Activated T-helper 1 cell treated with anti-CD3 and anti-CD28 coated beads, Interleukin-2, amount 50 U/mL, for 16 hours (primary cell): ENCODE results near the gene SGTB.
A peak's percentile ranks its signal among the peaks of the same experiment; 100 is the strongest.
"Not testable (repeated sequence)": the region's sequence is repeated elsewhere in the genome, so short reads cannot be mapped to it uniquely, and the experiment has no call there.

Experiments
- DNase-seq, 2 donors: peaks; one replicate each; pipeline ENCODE4 v3.0.0-alpha.2; 2020; ENCODE audit warnings: low read depth in 1 of 2, low spot score in 1 of 2

SGTB gene

GRCh38 chr5:65672796-65673195, 49.1 kb downstream of the SGTB start:
- no peak for DNase-seq

DNA sequence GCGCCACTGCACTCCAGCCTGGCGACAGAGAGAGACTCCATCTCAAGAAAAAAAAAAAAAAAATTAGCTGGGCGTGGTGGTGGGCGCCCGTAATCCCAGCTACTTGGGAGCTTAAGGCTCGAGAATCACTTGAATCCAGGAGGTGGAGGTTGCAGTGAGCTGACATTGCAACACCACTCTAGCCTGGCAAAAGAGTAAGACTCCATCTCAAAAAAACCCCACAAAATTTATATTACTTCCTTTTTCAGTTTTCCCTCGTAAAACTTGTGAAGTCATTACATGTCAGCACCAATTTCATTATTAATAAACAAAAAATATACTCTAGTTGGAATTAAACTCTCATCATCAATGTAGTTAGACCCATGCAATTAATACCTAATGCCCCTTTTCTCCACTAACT, 53.2 kb downstream of the SGTB start:
- DNase-seq, result no peak

DNA sequence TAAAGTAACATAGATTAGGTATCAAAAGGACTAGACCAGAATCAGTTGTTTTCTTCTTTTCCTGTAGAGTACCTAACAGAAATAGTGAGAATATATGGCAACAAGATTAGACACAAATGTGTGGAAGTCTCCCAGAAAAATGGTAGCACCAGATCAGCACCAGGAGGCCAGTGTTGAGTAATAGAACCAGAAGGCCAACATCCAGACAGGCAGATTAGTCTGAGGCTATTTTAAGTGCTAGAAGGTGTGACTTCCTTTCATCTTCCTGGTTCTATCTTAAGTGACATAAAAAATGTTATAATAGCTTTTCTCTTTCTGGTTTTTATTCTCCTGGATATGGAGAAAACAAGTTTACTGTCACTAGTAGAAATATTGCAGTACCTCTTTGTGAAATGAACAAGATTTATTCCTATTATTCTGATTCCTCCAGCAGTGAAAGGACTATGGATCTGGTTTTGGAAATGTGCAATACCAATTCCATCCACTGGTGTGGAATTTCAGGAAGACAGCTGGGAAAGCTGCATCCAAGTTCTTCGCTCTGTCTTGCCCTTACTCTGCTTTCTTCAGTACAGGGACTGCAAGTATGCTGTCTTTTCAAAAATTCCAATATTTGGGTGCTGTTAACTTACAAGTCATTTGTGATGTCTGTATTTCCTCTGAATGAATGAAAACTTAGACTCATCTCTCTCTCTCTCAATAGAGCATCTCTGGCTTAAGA, 57.9 kb downstream of the SGTB start:
- DNase-seq, result no peak

GRCh38 chr5:65654713-65655112, 67.2 kb downstream of the SGTB start:
- DNase-seq, result no peak

- no peak for DNase-seq
Measured at GRCh38 chr5:65651144-65651543, 70.8 kb downstream of the SGTB start.

- no peak for DNase-seq
Measured at GRCh38 chr5:65647941-65648340, 74.0 kb downstream of the SGTB start.

- DNase-seq, result no peak
Measured at GRCh38 chr5:65646938-65647337, 75.0 kb downstream of the SGTB start.

DNA sequence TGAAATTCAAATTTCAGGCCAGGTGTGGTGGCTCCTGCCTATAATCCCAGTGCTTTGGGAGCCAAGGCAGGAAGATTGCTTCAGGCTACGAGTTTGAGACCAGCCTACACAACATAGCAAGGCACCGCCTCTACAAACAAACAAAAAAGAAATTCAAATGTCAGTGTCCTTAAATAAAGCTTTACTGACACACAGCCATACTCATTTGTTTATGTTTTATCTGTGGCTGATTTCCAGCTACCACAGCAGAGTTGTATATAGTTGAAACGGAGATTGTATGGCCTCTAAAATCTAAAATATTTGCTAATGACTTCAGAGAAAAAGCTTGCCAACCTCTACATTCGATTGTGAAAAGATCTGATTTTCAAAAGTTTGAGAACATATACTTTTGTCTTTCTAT, 81.7 kb downstream of the SGTB start:
- DNase-seq, result no peak

DNA sequence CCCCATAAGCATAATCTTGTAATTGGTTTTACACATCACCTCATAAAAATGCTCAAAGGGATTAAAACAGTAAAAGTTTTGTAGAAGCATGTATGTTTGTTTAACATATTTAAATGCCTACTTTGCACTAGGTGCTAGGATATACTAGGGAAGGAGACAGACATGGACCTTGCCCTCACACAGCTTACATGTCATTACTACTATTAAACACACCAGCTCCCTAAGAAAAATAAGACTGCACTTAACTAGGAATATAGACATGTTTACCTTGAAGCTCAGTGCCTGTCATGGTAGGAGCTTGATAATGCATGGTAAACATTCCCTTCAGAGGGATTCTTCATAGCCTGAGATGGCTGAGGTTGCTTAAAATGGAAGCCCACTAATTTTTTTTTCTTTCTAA, 90.9 kb downstream of the SGTB start:
- DNase-seq, result no peak

- DNase-seq, result no peak
Measured at GRCh38 chr5:65625743-65626142, 96.2 kb downstream of the SGTB start.

DNA sequence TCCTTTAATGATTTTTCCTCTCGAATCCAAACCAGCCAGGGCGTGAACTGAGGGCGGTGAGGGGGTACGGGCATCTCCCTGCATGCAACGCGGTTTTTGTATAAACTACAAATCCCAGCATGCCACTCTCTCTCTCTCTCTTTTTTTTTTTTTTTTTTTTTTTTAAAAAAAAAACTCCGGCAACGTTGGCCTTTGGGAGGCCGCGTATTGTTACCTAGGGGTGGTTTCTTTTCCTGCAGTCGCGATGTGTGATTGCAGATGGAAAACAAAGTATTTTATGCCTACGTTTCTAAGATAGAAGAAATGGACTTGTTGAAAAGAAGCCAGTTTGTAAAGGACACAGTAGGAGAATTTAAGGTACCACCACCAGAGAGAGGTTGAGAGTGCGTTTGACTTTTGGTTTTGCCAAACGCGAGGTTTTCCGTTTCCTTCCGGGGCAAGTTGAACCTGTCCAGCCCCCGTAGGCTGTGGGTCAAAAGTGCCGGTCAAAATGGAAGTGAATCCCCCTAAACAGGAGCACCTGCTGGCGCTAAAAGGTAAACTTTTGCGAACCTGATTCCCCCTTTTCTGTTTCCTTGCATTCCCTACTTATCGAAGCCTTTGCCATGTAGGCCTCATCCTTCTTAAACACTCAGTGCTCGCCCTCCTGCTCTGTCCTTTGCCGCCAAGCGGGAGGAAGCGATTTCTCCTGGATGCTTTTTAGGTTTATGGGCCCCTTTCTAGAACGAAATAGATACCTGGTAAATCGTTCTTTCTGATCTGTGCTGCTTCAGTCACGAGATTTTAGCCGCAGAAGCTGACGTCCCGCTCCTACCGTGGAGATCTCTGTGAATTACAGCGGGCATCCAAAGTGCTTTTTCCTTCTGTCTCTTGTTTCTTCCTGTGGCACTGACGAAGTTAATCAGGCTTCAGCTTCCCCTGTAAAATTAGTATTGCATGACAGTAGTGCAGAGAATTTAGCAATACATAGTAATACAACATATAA, 97.0 kb downstream of the SGTB start, which contains the start of the genes SHLD3 and TRAPPC13:
TSS of gene SHLD3 (plus strand) at position 457 of the 985 bp plus-strand sequence. CDS start 4,561 bp downstream, outside the sequence.
TSS of gene TRAPPC13 (plus strand) at position 457 of the 985 bp plus-strand sequence. CDS start at position 491, 34 bp downstream.
- DNase-seq, result peak; percentile 62 to 72

GRCh38 chr5:65624025-65624570, 97.8 kb downstream of the SGTB start, which contains the start of gene TRIM23:
Gene TRIM23, minus strand, starts transcription at chr5:65624333. Its CDS starts 59 bp downstream, at chr5:65624274.
- peak; percentile 82 to 88 for DNase-seq

GRCh38 chr5:65623482-65623881, 98.4 kb downstream of the SGTB start:
- no peak for DNase-seq

DNA sequence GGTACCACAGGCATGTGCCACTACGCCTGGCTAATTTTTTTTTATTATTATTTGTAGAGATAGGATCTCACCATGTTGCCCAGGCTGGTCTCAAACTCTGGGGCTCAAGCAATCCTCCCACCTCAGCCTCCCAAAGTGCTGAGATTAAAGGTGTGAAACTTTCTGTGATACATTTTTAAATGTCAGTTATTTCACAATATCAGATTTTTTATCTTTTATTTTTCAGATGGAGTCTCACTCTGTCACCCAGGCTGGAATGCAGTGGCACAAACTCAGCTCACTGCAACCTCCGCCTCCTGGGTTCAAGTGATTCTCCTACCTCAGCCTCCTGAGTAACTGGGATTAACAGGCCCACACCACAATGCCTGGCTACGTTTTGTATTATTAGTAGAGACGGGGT, 99.9 kb downstream of the SGTB start:
- not testable (repeated sequence) for DNase-seq

DNA sequence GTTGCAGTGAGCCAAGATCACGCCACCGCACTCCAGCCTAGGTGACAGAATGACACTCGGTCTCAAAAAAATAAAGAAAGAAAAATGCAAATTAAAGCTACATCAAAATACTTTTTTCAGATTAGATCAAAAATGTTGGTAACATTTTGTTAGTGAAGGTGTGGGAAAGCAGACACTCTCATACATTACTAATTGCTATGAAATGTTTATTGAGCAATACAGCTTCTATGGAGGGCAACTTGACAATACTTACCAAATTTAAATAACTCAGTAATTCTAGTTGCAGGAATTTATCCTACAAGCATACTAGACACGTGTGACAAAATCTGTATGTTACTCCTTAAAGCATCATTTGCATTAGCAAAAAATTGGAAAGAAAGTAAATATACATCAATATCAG, 101.9 kb downstream of the SGTB start:
- no peak for DNase-seq
